Sigmoid colon (tissue), 4 donors: Measurements from ENCODE around the gene PHACTR3.

Experiments used
- EP300 ChIP-seq, 4 donors: sonication (generic); formaldehyde crosslinking; IDR thresholded peaks; one replicate each; pipeline ENCODE4 v1.6.1; 2017; ENCODE audit warnings: antibody characterized with exemption in 4 of 4
- POLR2A ChIP-seq, 2 donors: fragments of 450-650 bp; IDR thresholded peaks; one replicate each; pipeline ENCODE4 v1.6.1; 2016; ENCODE audit warnings: antibody characterized with exemption in 2 of 2, mild to moderate bottlenecking in 2 of 2, moderate library complexity in 2 of 2
- POLR2AphosphoS5 ChIP-seq, 4 donors: sonication (generic); formaldehyde crosslinking; IDR thresholded peaks; one replicate each; pipeline ENCODE4 v1.6.1; 2017; ENCODE audit warnings: antibody characterized with exemption in 4 of 4
- TF ChIP-seq, protein P1 (sequence below), 4 experiments: fragments of 450-650 bp in 3 of 4; fragments of 200-600 bp in 1 of 4; IDR thresholded peaks; one replicate each; pipeline ENCODE4 v1.5.1; 2016 to 2019; ENCODE audit warnings: antibody characterized with exemption in 4 of 4, mild to moderate bottlenecking in 3 of 4, moderate library complexity in 2 of 4

DNA sequence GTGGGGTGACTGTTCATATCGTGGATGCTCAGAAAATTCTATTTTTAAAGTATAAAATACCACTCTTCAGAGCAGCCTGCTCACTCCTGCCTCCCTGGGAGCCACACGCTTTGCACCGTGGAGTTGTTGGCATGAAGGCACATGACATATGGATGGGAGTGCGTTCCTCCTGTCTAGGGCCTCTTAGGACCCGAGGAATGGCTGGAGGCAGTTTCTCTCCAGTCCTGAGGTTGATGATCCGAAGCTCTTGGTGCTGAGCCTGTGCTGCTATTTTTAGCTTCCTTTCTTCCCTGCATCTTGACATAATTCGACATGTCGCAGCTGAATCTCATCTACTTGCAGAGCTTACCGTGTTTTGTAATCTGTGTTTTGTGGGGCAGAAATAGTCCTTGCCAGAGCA lies 73.9 kb downstream of the PHACTR3 start:
- TF ChIP-seq POLR2A (IDR thresholded peaks at IDR 0.05), result no peak
- TF ChIP-seq, protein P1, sequence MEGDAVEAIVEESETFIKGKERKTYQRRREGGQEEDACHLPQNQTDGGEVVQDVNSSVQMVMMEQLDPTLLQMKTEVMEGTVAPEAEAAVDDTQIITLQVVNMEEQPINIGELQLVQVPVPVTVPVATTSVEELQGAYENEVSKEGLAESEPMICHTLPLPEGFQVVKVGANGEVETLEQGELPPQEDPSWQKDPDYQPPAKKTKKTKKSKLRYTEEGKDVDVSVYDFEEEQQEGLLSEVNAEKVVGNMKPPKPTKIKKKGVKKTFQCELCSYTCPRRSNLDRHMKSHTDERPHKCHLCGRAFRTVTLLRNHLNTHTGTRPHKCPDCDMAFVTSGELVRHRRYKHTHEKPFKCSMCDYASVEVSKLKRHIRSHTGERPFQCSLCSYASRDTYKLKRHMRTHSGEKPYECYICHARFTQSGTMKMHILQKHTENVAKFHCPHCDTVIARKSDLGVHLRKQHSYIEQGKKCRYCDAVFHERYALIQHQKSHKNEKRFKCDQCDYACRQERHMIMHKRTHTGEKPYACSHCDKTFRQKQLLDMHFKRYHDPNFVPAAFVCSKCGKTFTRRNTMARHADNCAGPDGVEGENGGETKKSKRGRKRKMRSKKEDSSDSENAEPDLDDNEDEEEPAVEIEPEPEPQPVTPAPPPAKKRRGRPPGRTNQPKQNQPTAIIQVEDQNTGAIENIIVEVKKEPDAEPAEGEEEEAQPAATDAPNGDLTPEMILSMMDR (IDR thresholded peaks at IDR 0.05), result no peak
- no peak for TF ChIP-seq EP300 (IDR thresholded peaks at IDR 0.05)
- TF ChIP-seq POLR2AphosphoS5 (IDR thresholded peaks at IDR 0.05), result no peak
